OCI-LY3 (cell line): ENCODE results near the gene SIDT2.

Experiments used
- H2AFZ ChIP-seq: fragments of 200-600, 300-600 bp; shearing (Covaris generic); 2 replicates; pipeline ENCODE4 v1.6.0; 2014; ENCODE audit warnings: antibody characterized with exemption, low read depth, low read length
- H3K27ac ChIP-seq: fragments of 200-600, 300-600 bp; sonication (generic); 2 replicates; pipeline ENCODE4 v1.5.1; 2014; ENCODE audit warnings: mild to moderate bottlenecking, low read length, moderate library complexity, mixed read lengths
- H3K27me3 ChIP-seq: fragments of 200-600, 300-600 bp; sonication (generic); 2 replicates; pipeline ENCODE4 v1.6.1; 2014; ENCODE audit warnings: low read depth, low read length, mixed read lengths
- H3K36me3 ChIP-seq: fragments of 200-600, 300-600 bp; sonication (generic); replicated peaks from 2 replicates; pipeline ENCODE3; 2014; ENCODE audit warnings: low read depth, low read length, mixed read lengths
- H3K4me1 ChIP-seq: fragments of 300-600, 200-600 bp; sonication (generic); 2 replicates; pipeline ENCODE4 v1.6.1; 2014; ENCODE audit warnings: low read length, mixed read lengths
- H3K4me2 ChIP-seq: fragments of 200-600, 300-600 bp; sonication (generic); 2 replicates; pipeline ENCODE4 v1.6.1; 2014; ENCODE audit warnings: low read length, mixed read lengths
- H3K4me3 ChIP-seq: fragments of 300-600, 200-600 bp; sonication (generic); 2 replicates; pipeline ENCODE4 v1.5.1; 2014; ENCODE audit warnings: antibody characterized with exemption, mild to moderate bottlenecking, low read length, moderate library complexity
- H3K79me2 ChIP-seq: fragments of 300-600, 200-600 bp; shearing (Covaris generic); 2 replicates; pipeline ENCODE4 v1.6.1; 2014; ENCODE audit warnings: mild to moderate bottlenecking, low read length, mixed read lengths
- H3K9ac ChIP-seq: fragments of 300-600, 200-600 bp; shearing (Covaris generic); 2 replicates; pipeline ENCODE4 v1.6.0; 2014; ENCODE audit warnings: mild to moderate bottlenecking, low read length, moderate library complexity
- H3K9me3 ChIP-seq: fragments of 200-600, 300-600 bp; shearing (Covaris generic); 2 replicates; pipeline ENCODE4 v1.6.1; 2014; ENCODE audit warnings: low read length, mixed read lengths; ENCODE audit not compliant: insufficient read depth
- H4K20me1 ChIP-seq: fragments of 200-600, 300-600 bp; sonication (generic); 2 replicates; pipeline ENCODE4 v1.6.1; 2016; ENCODE audit warnings: low read length, mixed read lengths; ENCODE audit not compliant: insufficient read depth
- CTCF ChIP-seq: fragments of 200-600, 300-600 bp; sonication (generic); IDR thresholded peaks from 2 replicates; pipeline ENCODE4 v1.5.1; 2014; ENCODE audit warnings: antibody characterized with exemption, low read length, low read depth
- EZH2phosphoT487 ChIP-seq: fragments of 200-600 bp; shearing (Covaris generic); IDR thresholded peaks from 2 replicates; pipeline ENCODE4 v1.6.1; 2018; ENCODE audit warnings: antibody characterized with exemption, mixed run types, low read depth

The SIDT2 gene

GRCh38 chr11:117175104-117175503 lies 3.4 kb upstream of the SIDT2 start:
- Histone ChIP-seq H3K4me2 (no peak overlapping the region), H2AFZ (no peak overlapping the region), H3K4me3 (no peak overlapping the region), H3K27ac (no peak overlapping the region), H3K9ac (no peak overlapping the region), H4K20me1 (no peaks in the 10 kb centered on the region), H3K4me1 (peaks cover 11% of the 10 kb centered on the region), H3K27me3 (no peaks in the 10 kb centered on the region), H3K36me3 (peaks cover 17% of the 10 kb centered on the region), H3K9me3 (no peaks in the 10 kb centered on the region), H3K79me2 (peaks cover 9% of the 10 kb centered on the region; the same call in 1 of the 2 replicates)
- TF ChIP-seq CTCF (no peak), EZH2phosphoT487 (no peak)

GRCh38 chr11:117175781-117176180 lies 2.8 kb upstream of the SIDT2 start:
- peaks cover 12% of the 10 kb centered on the region for H3K36me3 ChIP-seq
- no peak overlapping the region for H3K4me3 ChIP-seq
- no peak overlapping the region for H3K4me2 ChIP-seq
- no peaks in the 10 kb centered on the region for H3K27me3 ChIP-seq
- H3K9ac ChIP-seq, result no peak overlapping the region
- H2AFZ ChIP-seq, result no peak overlapping the region
- no peak overlapping the region for H3K27ac ChIP-seq
- H3K9me3 ChIP-seq, result no peaks in the 10 kb centered on the region
- H3K79me2 ChIP-seq, result peaks cover 10% of the 10 kb centered on the region; the same call in 1 of the 2 replicates
- H3K4me1 ChIP-seq, result peaks cover 17% of the 10 kb centered on the region
- no peaks in the 10 kb centered on the region for H4K20me1 ChIP-seq
- TF ChIP-seq CTCF (no peak), EZH2phosphoT487 (no peak)

- H4K20me1 ChIP-seq, result no peaks in the 10 kb centered on the region
- H3K27me3 ChIP-seq, result no peaks in the 10 kb centered on the region
- TF ChIP-seq CTCF, result no peak
- TF ChIP-seq EZH2phosphoT487, result no peak
- H2AFZ ChIP-seq, result no peak overlapping the region
- H3K36me3 ChIP-seq, result peaks cover 8% of the 10 kb centered on the region
- H3K9ac ChIP-seq, result no peak overlapping the region
- peaks cover 21% of the 10 kb centered on the region for H3K4me1 ChIP-seq
- H3K79me2 ChIP-seq, result peaks cover 10% of the 10 kb centered on the region; the same call in 1 of the 2 replicates
- no peaks in the 10 kb centered on the region for H3K9me3 ChIP-seq
- H3K27ac ChIP-seq, result no peak overlapping the region
- no peak overlapping the region for H3K4me2 ChIP-seq
- no peak overlapping the region for H3K4me3 ChIP-seq
These were observed 2.4 kb upstream of the SIDT2 start for GRCh38 chr11:117176186-117176585.

- Histone ChIP-seq H3K4me2 (peak overlapping the region; percentile 81), H3K4me3 (peak overlapping the region; percentile 93), H3K9ac (peak overlapping the region; percentile 43), H3K79me2 (peaks cover 10% of the 10 kb centered on the region; the same call in 1 of the 2 replicates), H3K36me3 (peaks cover 3% of the 10 kb centered on the region), H2AFZ (0 out of 2 replicates have a peak overlapping the region, but pooled peaks have one; percentile 27), H3K9me3 (no peaks in the 10 kb centered on the region), H3K27me3 (no peaks in the 10 kb centered on the region), H3K4me1 (peaks cover 25% of the 10 kb centered on the region), H4K20me1 (no peaks in the 10 kb centered on the region), H3K27ac (peak overlapping the region; percentile 8; the same call in 1 of the 2 replicates)
- TF ChIP-seq CTCF (no peak), EZH2phosphoT487 (no peak)
These were observed 871 bp upstream of the SIDT2 start for GRCh38 chr11:117177534-117178209.
